Stomach (tissue), 9 donors: Measurements from ENCODE around the gene GAP43. TPM values are rescaled to one million over a fixed set of nuclear protein-coding genes. Genes with fewer than 3 reads are reported as not detected.

ENCODE experiments used
- DNase-seq, 2 donors: peaks; one replicate each; pipeline versions ENCODE4 v3.0.0 to v3.0.0-alpha.2; 2013 to 2019
- H3K27ac ChIP-seq, 5 donors: fragments of 200-600 bp in 4 of 5; sonication (generic) in 4 of 5; one replicate each; pipeline ENCODE4 v1.5.1; 2013 to 2019; ENCODE audit warnings: mild to moderate bottlenecking in 1 of 5, moderate library complexity in 1 of 5
- H3K27me3 ChIP-seq, 3 donors: fragments of 200-600 bp; sonication (generic); one replicate each; pipeline ENCODE4 v1.5.1; 2017 to 2019; ENCODE audit warnings: mixed run types in 1 of 3
- H3K36me3 ChIP-seq, 4 donors: fragments of 200-600 bp; sonication (generic); 1 replicate in 3 of 4; 2 replicates in 1 of 4; pipeline ENCODE4 v1.5.1; 2016 to 2019
- H3K4me1 ChIP-seq, 4 donors: fragments of 200-600 bp; sonication (generic); one replicate each; pipeline ENCODE4 v1.5.1; 2016 to 2019
- H3K4me3 ChIP-seq, 4 donors: fragments of 200-600 bp; sonication (generic) in 3 of 4; one replicate each; pipeline ENCODE4 v1.5.1; 2016 to 2019; ENCODE audit warnings: mild to moderate bottlenecking in 1 of 4
- H3K9me3 ChIP-seq, 4 donors: fragments of 200-600 bp; sonication (generic); one replicate each; pipeline ENCODE4 v1.5.1; 2016 to 2019
- CTCF ChIP-seq, 7 experiments: fragments of 450-650 bp in 4 of 7; fragments of 200-600 bp in 3 of 7; sonication (generic) in 3 of 7; IDR thresholded peaks; one replicate each; pipeline ENCODE4 v1.5.1; 2016 to 2019; ENCODE audit warnings: antibody characterized with exemption in 7 of 7, control low read depth in 2 of 7, mild to moderate bottlenecking in 1 of 7
- EP300 ChIP-seq: sonication (generic); formaldehyde crosslinking; IDR thresholded peaks from one replicate; pipeline ENCODE4 v1.6.1; 2017; ENCODE audit warnings: antibody characterized with exemption
- POLR2A ChIP-seq, 4 donors: fragments of 450-650 bp; IDR thresholded peaks; one replicate each; pipeline ENCODE4 v1.6.1; 2016; ENCODE audit warnings: antibody characterized with exemption in 4 of 4, control low read depth in 2 of 4, mild to moderate bottlenecking in 1 of 4, moderate library complexity in 1 of 4
- POLR2AphosphoS5 ChIP-seq, 3 donors: sonication (generic); formaldehyde crosslinking; IDR thresholded peaks; one replicate each; pipeline ENCODE4 v1.6.1; 2016; ENCODE audit warnings: antibody characterized with exemption in 3 of 3
- WGBS, 5 donors: extraction: QIAGEN DNeasy Blood & Tissue Kit in 3 of 5; methylation state at CpG; one replicate each; pipeline versions ENCODE4 v1.1.5 to v1.1.7; 2013 to 2018; 5-methylcytosine and 5-hydroxymethylcytosine counted together
- intact Hi-C: fragments of 100-400 bp; cut with DNase I; formaldehyde crosslinking; loops from one replicate; pipeline ENCODE4 v1.15.1; 2023; ENCODE audit warnings: low total_unique reads
- polyA plus RNA-seq, 3 donors: library from polyadenylated mRNA; stranded (reverse); fragments of 200-250 nt; gene quantifications; one replicate each; pipeline ENCODE4 v1.2.3, GENCODE V29; 2013
- total RNA-seq, 5 donors: library from RNA; depleted of rRNA; stranded (reverse); fragments of >200 nt; gene quantifications; one replicate each; pipeline versions ENCODE4 v1.1.0 to v1.2.3, GENCODE V29; 2014 to 2016
- donor health status: healthy with polysubstance abuse.
- donor health status: Bipolar disorder and iron deficiency.
- donor health status: healthy.

Gene GAP43
- total and polyA plus RNA-seq, 8 donors = 1.00 to 4.8 (median 1.4) TPM; not detected in 2

GRCh38 chr3:115648559-115648958 lies 25.2 kb downstream of the GAP43 start:
- no peaks in the 10 kb centered on the region for H3K27me3 ChIP-seq
- DNase-seq = no peak
- TF ChIP-seq CTCF (IDR thresholded peaks at IDR 0.05) (no peak), POLR2A (IDR thresholded peaks at IDR 0.05) (no peak), POLR2AphosphoS5 (IDR thresholded peaks at IDR 0.05) (no peak), EP300 (no peak)
- intact Hi-C loops = no loop called here
- H3K4me1 ChIP-seq = no peaks in the 10 kb centered on the region
- no peaks in the 10 kb centered on the region for H3K9me3 ChIP-seq
- H3K27ac ChIP-seq = no peak overlapping the region
- H3K4me3 ChIP-seq = no peak overlapping the region
- WGBS, 5 donors = 74 to 87% (median 85%) methylated on average over 1 of the region's 1 CpG
- no peaks in the 10 kb centered on the region for H3K36me3 ChIP-seq

- Histone ChIP-seq H3K9me3 (no peaks in the 10 kb centered on the region), H3K36me3 (no peaks in the 10 kb centered on the region), H3K4me1 (no peaks in the 10 kb centered on the region), H3K4me3 (no peak overlapping the region), H3K27ac (no peak overlapping the region), H3K27me3 (no peaks in the 10 kb centered on the region)
- 82 to 91% (median 84%) methylated on average over 1 of the region's 1 CpG for WGBS, 5 donors
- no peak for DNase-seq
- no peak for TF ChIP-seq POLR2A (IDR thresholded peaks at IDR 0.05)
- TF ChIP-seq EP300 = no peak
- TF ChIP-seq CTCF (IDR thresholded peaks at IDR 0.05) = no peak
- no peak for TF ChIP-seq POLR2AphosphoS5 (IDR thresholded peaks at IDR 0.05)
- intact Hi-C loops = no loop called here
Observed at GRCh38 chr3:115651087-115651486, 27.8 kb downstream of the GAP43 start.

- TF ChIP-seq EP300 (no peak), POLR2A (IDR thresholded peaks at IDR 0.05) (no peak), POLR2AphosphoS5 (IDR thresholded peaks at IDR 0.05) (no peak), CTCF (IDR thresholded peaks at IDR 0.05) (no peak)
- H3K27ac ChIP-seq = no peak overlapping the region
- H3K9me3 ChIP-seq = no peaks in the 10 kb centered on the region
- 57 to 78% (median 66%) methylated on average over 2 of the region's 2 CpGs for WGBS, 5 donors
- H3K4me3 ChIP-seq = no peak overlapping the region
- no peaks in the 10 kb centered on the region for H3K27me3 ChIP-seq
- H3K4me1 ChIP-seq = no peaks in the 10 kb centered on the region
- intact Hi-C loops = no loop called here
- no peaks in the 10 kb centered on the region for H3K36me3 ChIP-seq
- no peak for DNase-seq
Observed at GRCh38 chr3:115651599-115651998, 28.3 kb downstream of the GAP43 start.

- no peaks in the 10 kb centered on the region for H3K9me3 ChIP-seq
- no peak overlapping the region for H3K4me3 ChIP-seq
- no peak for DNase-seq
- peaks cover 0 to 6% (median 2%) of the 10 kb centered on the region in 4 donors for H3K4me1 ChIP-seq
- no peaks in the 10 kb centered on the region for H3K36me3 ChIP-seq
- intact Hi-C loops = no loop called here
- no peak overlapping the region for H3K27ac ChIP-seq
- H3K27me3 ChIP-seq = no peaks in the 10 kb centered on the region
- TF ChIP-seq POLR2AphosphoS5 (IDR thresholded peaks at IDR 0.05) = no peak
- no peak for TF ChIP-seq CTCF (IDR thresholded peaks at IDR 0.05)
- no peak for TF ChIP-seq POLR2A (IDR thresholded peaks at IDR 0.05)
- WGBS, 5 donors = 77 to 88% (median 85%) methylated on average over 2 of the region's 2 CpGs
Observed at GRCh38 chr3:115652738-115653137, 29.4 kb downstream of the GAP43 start.
